DMS 273 treated with DMSO at 0.1 percent for 48 hours (cell line): Measurements from ENCODE around the gene KCTD21.

Source experiments
- DNase-seq: peaks from one replicate; lab custom pipeline; 2025; lab: John Stamatoyannopoulos, UW

The KCTD21 gene

GRCh38 chr11:78218707-78219492, 30.5 kb upstream of the KCTD21 start:
- DNase-seq = no peak

GRCh38 chr11:78217650-78218541, 29.5 kb upstream of the KCTD21 start:
- DNase-seq = no peak

- DNase-seq = no peak
Measured at GRCh38 chr11:78216571-78217287, 28.3 kb upstream of the KCTD21 start.

GRCh38 chr11:78216021-78216420, 27.6 kb upstream of the KCTD21 start:
- DNase-seq = no peak

GRCh38 chr11:78214331-78215194, 26.1 kb upstream of the KCTD21 start:
- no peak for DNase-seq

- no peak for DNase-seq
Measured at GRCh38 chr11:78213526-78214330, 25.3 kb upstream of the KCTD21 start.

- DNase-seq = no peak
Measured at GRCh38 chr11:78212586-78213371, 24.4 kb upstream of the KCTD21 start.

- DNase-seq = no peak
Measured at GRCh38 chr11:78211565-78211964, 23.1 kb upstream of the KCTD21 start.

GRCh38 chr11:78210000-78210608, 21.7 kb upstream of the KCTD21 start:
- no peak for DNase-seq

- no peak for DNase-seq
Measured at GRCh38 chr11:78209478-78209877, 21.1 kb upstream of the KCTD21 start.

GRCh38 chr11:78208257-78209165, 20.1 kb upstream of the KCTD21 start:
- DNase-seq = no peak

GRCh38 chr11:78207532-78208256, 19.3 kb upstream of the KCTD21 start:
- no peak for DNase-seq

GRCh38 chr11:78205691-78206090, 17.3 kb upstream of the KCTD21 start:
- no peak for DNase-seq

- no peak for DNase-seq
Measured at GRCh38 chr11:78205256-78205655, 16.8 kb upstream of the KCTD21 start.

GRCh38 chr11:78203184-78203583, 14.8 kb upstream of the KCTD21 start:
- DNase-seq = no peak

- no peak for DNase-seq
Measured at GRCh38 chr11:78202733-78203167, 14.3 kb upstream of the KCTD21 start.

GRCh38 chr11:78201096-78201818, 12.8 kb upstream of the KCTD21 start:
- DNase-seq = no peak
